GM12864 (cell line): ENCODE measurements around the gene SLC7A6OS.

ENCODE experiments used
- DNase-seq: peaks from one replicate; pipeline ENCODE4 v3.0.0-alpha.2; 2011; ENCODE audit warnings: low read depth
- H3K4me3 ChIP-seq: 2 replicates; pipeline ENCODE4 v1.5.1; 2011; ENCODE audit warnings: mild to moderate bottlenecking, low read depth, low read length, control low read depth
- CTCF ChIP-seq: IDR thresholded peaks from 2 replicates; pipeline ENCODE4 v1.5.1; 2011; ENCODE audit warnings: low read depth, mild to moderate bottlenecking, moderate library complexity, low read length, control low read depth, inconsistent platforms; ENCODE audit errors: missing control alignments

The SLC7A6OS gene

DNA sequence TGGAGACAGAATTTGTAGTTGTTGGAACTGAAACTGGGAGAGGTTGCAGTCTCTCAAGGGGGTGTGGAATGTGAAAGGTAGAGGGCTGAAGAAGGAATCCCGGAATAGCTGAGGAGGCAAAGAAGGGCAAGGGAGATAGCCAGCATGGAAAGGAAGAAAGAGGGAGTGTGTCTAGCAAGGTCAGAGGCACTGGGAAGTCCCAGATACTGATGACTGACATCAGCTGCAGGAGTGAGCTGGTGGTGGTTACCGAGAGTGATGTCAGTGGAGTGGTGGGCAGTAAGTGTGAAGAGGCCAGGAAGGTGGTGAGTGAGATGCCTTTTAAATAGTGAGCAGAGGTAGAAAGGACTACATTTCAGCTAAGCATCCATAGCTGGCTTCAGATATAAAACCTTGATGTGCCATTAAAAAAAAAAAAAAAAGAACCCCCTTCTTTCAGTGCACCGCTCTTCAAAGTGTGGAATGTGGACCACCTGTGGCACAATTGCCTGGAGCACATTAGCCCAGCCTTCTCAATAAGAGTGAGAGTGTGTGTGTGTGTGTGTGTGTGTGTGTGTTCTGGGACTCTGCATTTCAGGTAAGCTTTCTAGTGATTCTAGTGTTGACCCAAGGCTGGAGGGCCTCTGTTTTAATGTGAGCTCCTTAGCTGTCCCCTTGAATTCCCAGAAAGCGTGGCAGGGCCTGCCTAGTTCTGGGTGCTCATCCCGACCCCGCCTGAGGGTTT, 8.6 kb upstream of the SLC7A6OS start:
- TF ChIP-seq CTCF, result no peak
- H3K4me3 ChIP-seq, result no peak overlapping the region
- DNase-seq, result no peak

GRCh38 chr16:68313116-68313515, 2.4 kb upstream of the SLC7A6OS start:
- no peak for TF ChIP-seq CTCF
- H3K4me3 ChIP-seq, result no peak overlapping the region
- DNase-seq, result no peak

GRCh38 chr16:68310437-68310773, 341 bp downstream of the SLC7A6OS start:
- peak overlapping the region; percentile 97 for H3K4me3 ChIP-seq
- TF ChIP-seq CTCF, result no peak
- no peak for DNase-seq

DNA sequence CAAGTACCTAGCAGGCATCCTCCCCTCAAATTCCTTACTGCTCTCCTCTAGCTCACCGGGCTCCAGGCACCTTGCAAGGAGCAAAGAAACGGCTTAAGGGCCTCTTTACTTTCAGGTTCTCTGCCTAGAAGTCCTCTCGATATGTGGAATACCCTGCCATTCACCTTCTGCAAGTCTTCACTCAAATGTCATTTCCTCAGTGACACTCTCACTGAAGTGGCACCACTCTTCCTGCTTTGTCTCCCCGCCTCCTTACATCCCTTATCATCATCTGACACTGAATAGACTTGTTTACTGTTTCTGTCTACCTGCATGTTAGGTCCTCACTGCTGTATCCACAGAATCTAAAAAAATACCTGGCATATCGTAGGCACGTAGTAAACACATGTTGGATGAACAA, 947 bp downstream of the SLC7A6OS start:
- TF ChIP-seq CTCF, result no peak
- DNase-seq, result no peak
- peak overlapping the region; percentile 97 for H3K4me3 ChIP-seq

DNA sequence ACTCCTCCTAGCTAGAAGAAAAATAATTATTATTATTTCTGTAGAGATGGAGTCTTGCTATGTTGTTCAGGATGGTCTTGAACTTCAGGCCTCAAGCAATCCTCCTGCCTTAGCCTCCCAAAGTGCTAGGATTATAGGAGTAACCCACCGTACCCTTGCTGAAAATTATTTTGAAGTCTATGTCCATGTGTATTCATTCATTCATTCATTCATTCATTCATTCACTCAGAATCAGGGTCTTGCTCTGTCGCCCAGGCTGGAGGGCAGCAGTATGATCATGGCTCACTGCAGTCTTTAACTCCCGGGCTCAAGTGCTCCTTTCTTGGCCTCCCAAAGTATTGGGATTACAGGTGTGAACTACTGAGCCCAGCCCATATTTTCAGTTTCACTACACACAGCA, 4.1 kb downstream of the SLC7A6OS start:
- no peak for DNase-seq
- TF ChIP-seq CTCF, result no peak

GRCh38 chr16:68300734-68301459, 9.8 kb downstream of the SLC7A6OS start:
- TF ChIP-seq CTCF, result no peak
- H3K4me3 ChIP-seq, result no peak overlapping the region
- no peak for DNase-seq

More for the DNA sequence above, 4.1 kb downstream of the SLC7A6OS start:
- no peak overlapping the region for H3K4me3 ChIP-seq
